GM23338 (cell line): Measurements from ENCODE around the gene CDKN2D. TPM values are rescaled to one million over a fixed set of nuclear protein-coding genes. Genes with fewer than 3 reads are reported as not detected.

Experiments used
- ATAC-seq: fragments of 200-7000 bp; cut with Tn5 transposase; 3 replicates; pipeline ENCODE4 v1.9.1; 2020
- DNase-seq: peaks from one replicate; pipeline ENCODE4 v3.0.0-alpha.2; 2015; ENCODE audit warnings: low spot score
- H2AFZ ChIP-seq: fragments of 200-600 bp; sonication (generic); 2 replicates; pipeline ENCODE4 v1.8.0; 2016; ENCODE audit warnings: antibody characterized with exemption, mild to moderate bottlenecking, moderate library complexity
- H3F3A ChIP-seq: fragments of 200-600 bp; sonication (generic); replicated peaks from 2 replicates; pipeline ENCODE4 v1.8.0; 2017; ENCODE audit warnings: antibody characterized with exemption, mixed run types, low read depth
- H3K27ac ChIP-seq: fragments of 200-600 bp; sonication (generic); 2 replicates; pipeline ENCODE4 v1.6.1; 2016; ENCODE audit warnings: low read depth
- H3K27me3 ChIP-seq: fragments of 200-600 bp; sonication (generic); 2 replicates; pipeline ENCODE4 v1.8.0; 2016; ENCODE audit warnings: mild to moderate bottlenecking, mixed run types, moderate library complexity; ENCODE audit not compliant: insufficient read depth
- H3K36me3 ChIP-seq: fragments of 200-600 bp; sonication (generic); 2 replicates; pipeline ENCODE4 v1.8.0; 2016; ENCODE audit warnings: mild to moderate bottlenecking; ENCODE audit not compliant: insufficient read depth
- H3K4me1 ChIP-seq: fragments of 200-600 bp; sonication (generic); 2 replicates; pipeline ENCODE4 v1.8.0; 2016; ENCODE audit warnings: mild to moderate bottlenecking, moderate library complexity; ENCODE audit not compliant: insufficient read depth
- H3K4me2 ChIP-seq: fragments of 200-600 bp; sonication (generic); 2 replicates; pipeline ENCODE4 v1.7.1; 2017; ENCODE audit warnings: mixed run types
- H3K4me3 ChIP-seq: fragments of 200-600 bp; sonication (generic); 2 replicates; pipeline ENCODE4 v1.6.1; 2016; ENCODE audit warnings: mixed run types
- H3K79me2 ChIP-seq: fragments of 200-600 bp; sonication (generic); replicated peaks from 2 replicates; pipeline ENCODE4 v1.8.0; 2017; ENCODE audit warnings: mild to moderate bottlenecking; ENCODE audit not compliant: insufficient read depth
- H3K9me2 ChIP-seq: fragments of 200-600 bp; sonication (generic); 2 replicates; pipeline ENCODE4 v1.8.0; 2017; ENCODE audit not compliant: insufficient read depth
- H4K20me1 ChIP-seq: fragments of 200-600 bp; sonication (generic); replicated peaks from 2 replicates; pipeline ENCODE4 v1.8.0; 2017; ENCODE audit warnings: mild to moderate bottlenecking; ENCODE audit not compliant: insufficient read depth
- H3K27ac Mint-ChIP-seq: 2 replicates; pipeline ENCODE4 v1.8.0; 2020; ENCODE audit warnings: inconsistent platforms, mild to moderate bottlenecking, moderate library complexity, mixed read lengths
- H3K27me3 Mint-ChIP-seq: 3 replicates; pipeline ENCODE4 v1.8.0; 2022; ENCODE audit warnings: low read depth, mild to moderate bottlenecking, moderate library complexity, mixed read lengths, inconsistent platforms; ENCODE audit not compliant: insufficient read depth, poor library complexity
- H3K36me3 Mint-ChIP-seq: 3 replicates; pipeline ENCODE4 v1.8.0; 2021; ENCODE audit warnings: low read depth, mild to moderate bottlenecking, inconsistent platforms, moderate library complexity, mixed read lengths
- H3K4me1 Mint-ChIP-seq: 3 replicates; pipeline ENCODE4 v1.8.0; 2020; ENCODE audit warnings: mild to moderate bottlenecking, inconsistent platforms, mixed read lengths
- H3K4me3 Mint-ChIP-seq: 3 replicates; pipeline ENCODE4 v1.8.0; 2021; ENCODE audit warnings: moderate library complexity, mild to moderate bottlenecking, inconsistent platforms, mixed read lengths
- H3K9me3 Mint-ChIP-seq: 3 replicates; pipeline ENCODE4 v1.8.0; 2020; ENCODE audit warnings: moderate library complexity, mild to moderate bottlenecking, inconsistent platforms, mixed read lengths
- CREB1 ChIP-seq: fragments of 250-450 bp; sonication (Bioruptor Pico); IDR thresholded peaks from 2 replicates; pipeline ENCODE4 v1.5.0; 2020; ENCODE audit warnings: low read depth, mild to moderate bottlenecking, moderate library complexity
- CTCF ChIP-seq, 2 experiments: fragments of 200-600 bp in 1 of 2; sonication (generic) in 1 of 2; conservative IDR thresholded peaks; 2 replicates each; pipeline versions ENCODE4 v1.5.1 to v1.6.1; 2016 to 2017; ENCODE audit warnings: antibody characterized with exemption in 2 of 2, low read depth in 2 of 2, mild to moderate bottlenecking in 2 of 2, moderate library complexity in 1 of 2
- ETS1 ChIP-seq: IDR thresholded peaks from 2 replicates; pipeline ENCODE4 v1.6.1; 2016; ENCODE audit warnings: antibody characterized with exemption
- EZH2phosphoT487 ChIP-seq: fragments of 200-600 bp; sonication (generic); IDR thresholded peaks from one replicate; pipeline ENCODE4 v1.8.1; 2018; ENCODE audit warnings: antibody characterized with exemption; ENCODE audit not compliant: unreplicated experiment
- JUNB ChIP-seq: IDR thresholded peaks from one replicate; pipeline ENCODE4 v1.6.1; 2016; ENCODE audit warnings: antibody characterized with exemption; ENCODE audit not compliant: unreplicated experiment
- NANOG ChIP-seq: IDR thresholded peaks from 2 replicates; pipeline ENCODE4 v1.6.1; 2016; ENCODE audit warnings: antibody characterized with exemption, borderline replicate concordance
- REST ChIP-seq: IDR thresholded peaks from one replicate; pipeline ENCODE4 v1.6.1; 2018; ENCODE audit warnings: antibody characterized with exemption; ENCODE audit not compliant: unreplicated experiment
- STAT1 ChIP-seq: IDR thresholded peaks from one replicate; pipeline ENCODE4 v1.6.1; 2016; ENCODE audit warnings: antibody characterized with exemption; ENCODE audit not compliant: unreplicated experiment
- ZNF331 ChIP-seq: fragments of 250-450 bp; sonication (Bioruptor Pico); IDR thresholded peaks from 2 replicates; pipeline ENCODE4 v1.5.0; 2020; ENCODE audit warnings: low read depth, mild to moderate bottlenecking, moderate library complexity
- polyA plus RNA-seq: library from polyadenylated mRNA; unstranded; fragments of >200 nt; fragmentation: Nextera tagmentation; extraction: Ambion mirVana; gene quantifications from 2 replicates; pipeline ENCODE4 v1.2.1, GENCODE V29; 2016
- total RNA-seq: library from RNA; depleted of rRNA; stranded (reverse); fragments of >200 nt; shearing (Covaris generic); gene quantifications from 2 replicates; pipeline ENCODE4 v1.2.3, GENCODE V29; 2014

CDKN2D gene
- total and polyA plus RNA-seq, 2 experiments from 2014 or later = 1.4 to 4.0 TPM

- no peak overlapping the region for H3K27ac Mint-ChIP-seq
- H3K4me3 ChIP-seq = no peak overlapping the region
- peaks cover 16% of the 10 kb centered on the region for H3K4me1 ChIP-seq
- no peak overlapping the region for H3K4me2 ChIP-seq
- peaks cover 46% of the 10 kb centered on the region for H3K27me3 ChIP-seq
- no peaks in the 10 kb centered on the region for H3K36me3 ChIP-seq
- H3K27me3 Mint-ChIP-seq = peaks cover 35% of the 10 kb centered on the region
- no peaks in the 10 kb centered on the region for H4K20me1 ChIP-seq
- H3K9me2 ChIP-seq = no peaks in the 10 kb centered on the region
- no peaks in the 10 kb centered on the region; the same call in 2 of the 3 replicates for H3K9me3 Mint-ChIP-seq
- H3K79me2 ChIP-seq = no peaks in the 10 kb centered on the region
- DNase-seq (no peak), ATAC-seq (no peak)
- no peaks in the 10 kb centered on the region; the same call in 2 of the 3 replicates for H3K36me3 Mint-ChIP-seq
- no peak overlapping the region for H3K27ac ChIP-seq
- peaks cover 22% of the 10 kb centered on the region for H3K4me1 Mint-ChIP-seq
- TF ChIP-seq JUNB = no peak
- no peak for TF ChIP-seq REST
- no peak for TF ChIP-seq CTCF (conservative IDR thresholded peaks at IDR 0.05; ENCODE audit: low read depth in 2 of 2)
- no peak for TF ChIP-seq NANOG
- TF ChIP-seq EZH2phosphoT487 = no peak
- no peak for TF ChIP-seq ETS1
- TF ChIP-seq CREB1 (CRISPR knock-in tag) = no peak
- no peak for TF ChIP-seq STAT1
- TF ChIP-seq ZNF331 (CRISPR knock-in tag) = no peak
- no peak overlapping the region for H3K4me3 Mint-ChIP-seq
- peaks cover 11% of the 10 kb centered on the region; the same call in 1 of the 2 replicates for H3F3A ChIP-seq
- no peak overlapping the region for H2AFZ ChIP-seq
Measured at GRCh38 chr19:10520652-10521318, 48.0 kb downstream of the CDKN2D start.
